Upper lobe of left lung (tissue), 4 donors: Measurements from ENCODE around the gene PRODH.
A peak's percentile ranks its signal among the peaks of the same experiment; 100 is the strongest.
"Not testable (repeated sequence)": the region's sequence is repeated elsewhere in the genome, so short reads cannot be mapped to it uniquely, and the experiment has no call there.

Experiments
- EP300 ChIP-seq, 4 donors: sonication (generic); formaldehyde crosslinking; IDR thresholded peaks; one replicate each; pipeline ENCODE4 v1.5.1; 2017; ENCODE audit warnings: antibody characterized with exemption in 4 of 4, control low read depth in 2 of 4
- POLR2A ChIP-seq, 4 donors: fragments of 450-650 bp; IDR thresholded peaks; one replicate each; pipeline ENCODE4 v1.5.1; 2016 to 2017; ENCODE audit warnings: antibody characterized with exemption in 4 of 4, mild to moderate bottlenecking in 2 of 4
- TF ChIP-seq, protein P1 (sequence below), 6 experiments: fragments of 450-650 bp in 4 of 6; fragments of 200-600 bp in 2 of 6; sonication (generic) in 2 of 6; IDR thresholded peaks; one replicate each; pipeline ENCODE4 v1.5.1; 2016 to 2019; ENCODE audit warnings: antibody characterized with exemption in 6 of 6

DNA sequence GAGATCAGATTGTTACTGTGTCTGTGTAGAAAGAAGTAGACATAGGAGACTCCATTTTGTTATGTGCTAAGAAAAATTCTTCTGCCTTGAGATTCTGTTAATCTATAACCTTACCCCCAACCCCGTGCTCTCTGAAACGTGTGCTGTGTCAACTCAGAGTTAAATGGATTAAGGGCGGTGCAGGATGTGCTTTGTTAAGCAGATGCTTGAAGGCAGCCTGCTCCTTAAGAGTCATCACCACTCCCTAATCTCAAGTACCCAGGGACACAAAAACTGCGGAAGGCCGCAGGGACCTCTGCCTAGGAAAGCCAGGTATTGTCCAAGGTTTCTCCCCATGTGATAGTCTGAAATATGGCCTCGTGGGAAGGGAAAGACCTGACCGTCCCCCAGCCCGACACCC, 2.6 kb upstream of the PRODH start:
- TF ChIP-seq, protein P1, sequence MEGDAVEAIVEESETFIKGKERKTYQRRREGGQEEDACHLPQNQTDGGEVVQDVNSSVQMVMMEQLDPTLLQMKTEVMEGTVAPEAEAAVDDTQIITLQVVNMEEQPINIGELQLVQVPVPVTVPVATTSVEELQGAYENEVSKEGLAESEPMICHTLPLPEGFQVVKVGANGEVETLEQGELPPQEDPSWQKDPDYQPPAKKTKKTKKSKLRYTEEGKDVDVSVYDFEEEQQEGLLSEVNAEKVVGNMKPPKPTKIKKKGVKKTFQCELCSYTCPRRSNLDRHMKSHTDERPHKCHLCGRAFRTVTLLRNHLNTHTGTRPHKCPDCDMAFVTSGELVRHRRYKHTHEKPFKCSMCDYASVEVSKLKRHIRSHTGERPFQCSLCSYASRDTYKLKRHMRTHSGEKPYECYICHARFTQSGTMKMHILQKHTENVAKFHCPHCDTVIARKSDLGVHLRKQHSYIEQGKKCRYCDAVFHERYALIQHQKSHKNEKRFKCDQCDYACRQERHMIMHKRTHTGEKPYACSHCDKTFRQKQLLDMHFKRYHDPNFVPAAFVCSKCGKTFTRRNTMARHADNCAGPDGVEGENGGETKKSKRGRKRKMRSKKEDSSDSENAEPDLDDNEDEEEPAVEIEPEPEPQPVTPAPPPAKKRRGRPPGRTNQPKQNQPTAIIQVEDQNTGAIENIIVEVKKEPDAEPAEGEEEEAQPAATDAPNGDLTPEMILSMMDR (IDR thresholded peaks at IDR 0.05), result not testable (repeated sequence)
- not testable (repeated sequence) for TF ChIP-seq POLR2A (IDR thresholded peaks at IDR 0.05)
- TF ChIP-seq EP300 (IDR thresholded peaks at IDR 0.05), result peak in 1 of 4 donors; percentile 19
